ENCODE results near the gene DNASE1L1.

DNA sequence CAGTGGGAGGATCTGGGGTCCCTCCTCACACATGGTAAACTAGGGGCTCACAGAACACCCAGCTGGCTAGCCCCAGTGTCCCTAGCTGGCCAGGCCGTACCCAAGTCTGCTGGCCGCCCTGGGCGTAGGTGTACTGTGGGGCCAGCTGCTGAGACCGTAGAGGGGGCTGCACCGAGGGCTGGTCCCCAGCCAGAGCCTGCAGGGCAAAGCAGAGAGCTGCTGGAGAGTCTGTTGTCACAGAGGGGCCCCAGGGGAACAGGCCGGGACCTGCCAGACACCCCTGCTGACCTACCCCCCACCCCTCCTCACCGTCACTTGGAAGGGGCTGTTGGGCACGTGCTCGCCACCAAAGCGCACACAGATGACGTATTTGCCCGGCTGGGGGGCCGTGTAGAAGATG, 54.5 kb downstream of the DNASE1L1 start:
- no peak for TF ChIP-seq POLR2AphosphoS5 (IDR thresholded peaks at IDR 0.05; ENCODE audit: low read depth, low read length)
- no peak for TF ChIP-seq SIN3A (IDR thresholded peaks at IDR 0.05; ENCODE audit: borderline replicate concordance, insufficient read depth, low read length)
- TF ChIP-seq TAF1 (IDR thresholded peaks at IDR 0.05; ENCODE audit: borderline replicate concordance, insufficient read depth, low read length) = no peak

Data from PFSK-1 (cell line).